Hepatocyte (in vitro differentiated cells): ENCODE measurements around the gene APOBEC2.

ENCODE experiments used
- EZH2 ChIP-seq: fragments of 200-600 bp; sonication (generic); IDR thresholded peaks from 2 replicates; pipeline ENCODE4 v1.6.1; 2016; ENCODE audit warnings: antibody characterized with exemption, mild to moderate bottlenecking, borderline replicate concordance
- EZH2phosphoT487 ChIP-seq: fragments of 200-600 bp; sonication (generic); IDR thresholded peaks from one replicate; pipeline ENCODE4 v1.6.1; 2018; ENCODE audit warnings: antibody characterized with exemption, mild to moderate bottlenecking, low read depth, moderate library complexity; ENCODE audit not compliant: unreplicated experiment, severe bottlenecking
- TF ChIP-seq, protein P1 (sequence below): fragments of 200-600 bp; sonication (generic); IDR thresholded peaks from 2 replicates; pipeline ENCODE4 v1.5.1; 2016; ENCODE audit warnings: antibody characterized with exemption, mild to moderate bottlenecking; ENCODE audit not compliant: poor library complexity

DNA sequence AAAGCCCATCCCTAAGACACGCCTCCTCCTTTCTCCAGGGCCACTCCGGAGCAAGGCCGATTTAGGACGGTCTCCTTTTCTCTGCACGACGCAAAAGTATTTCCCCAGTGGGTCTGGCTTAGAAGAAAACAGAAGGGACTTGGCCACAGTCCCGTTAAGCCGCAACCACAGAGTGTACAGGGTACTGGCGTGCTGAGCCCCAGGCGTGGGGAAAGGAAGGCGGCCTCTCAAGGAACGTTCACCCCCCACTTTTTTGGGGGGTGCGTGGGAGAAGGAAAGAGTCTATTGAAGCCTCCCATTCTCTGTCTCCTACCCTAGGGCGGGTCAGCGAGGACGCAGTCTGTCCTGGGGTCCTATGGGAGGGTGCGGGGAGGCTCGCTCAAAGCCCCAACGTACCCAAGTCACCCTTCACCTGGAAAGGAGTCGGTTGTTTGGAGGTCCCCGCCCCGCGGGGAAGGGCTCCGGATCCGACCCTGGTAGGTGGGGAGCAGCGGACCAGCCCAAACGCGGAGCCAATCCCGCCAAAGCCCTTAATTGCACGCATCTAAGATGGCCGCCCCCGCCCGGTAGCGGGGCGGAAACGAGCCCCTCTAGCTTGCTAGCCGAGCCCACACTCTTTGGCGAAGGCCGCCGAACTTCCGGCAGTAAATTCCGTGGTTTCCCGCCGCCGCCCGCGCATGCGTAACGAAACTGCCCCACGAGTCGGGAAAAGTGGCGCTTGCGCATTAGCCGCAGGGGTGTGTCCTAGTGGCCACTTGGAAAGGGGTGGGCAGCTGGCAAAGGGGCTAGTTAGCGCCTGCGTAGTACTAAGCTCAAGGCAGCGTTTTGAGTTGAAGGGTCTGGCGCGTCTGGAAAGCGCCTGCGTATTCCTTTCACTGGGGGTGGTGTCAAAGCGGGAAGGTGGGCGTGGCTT is 19.2 kb downstream of the APOBEC2 start, which contains the start of gene OARD1:
- TF ChIP-seq, protein P1, sequence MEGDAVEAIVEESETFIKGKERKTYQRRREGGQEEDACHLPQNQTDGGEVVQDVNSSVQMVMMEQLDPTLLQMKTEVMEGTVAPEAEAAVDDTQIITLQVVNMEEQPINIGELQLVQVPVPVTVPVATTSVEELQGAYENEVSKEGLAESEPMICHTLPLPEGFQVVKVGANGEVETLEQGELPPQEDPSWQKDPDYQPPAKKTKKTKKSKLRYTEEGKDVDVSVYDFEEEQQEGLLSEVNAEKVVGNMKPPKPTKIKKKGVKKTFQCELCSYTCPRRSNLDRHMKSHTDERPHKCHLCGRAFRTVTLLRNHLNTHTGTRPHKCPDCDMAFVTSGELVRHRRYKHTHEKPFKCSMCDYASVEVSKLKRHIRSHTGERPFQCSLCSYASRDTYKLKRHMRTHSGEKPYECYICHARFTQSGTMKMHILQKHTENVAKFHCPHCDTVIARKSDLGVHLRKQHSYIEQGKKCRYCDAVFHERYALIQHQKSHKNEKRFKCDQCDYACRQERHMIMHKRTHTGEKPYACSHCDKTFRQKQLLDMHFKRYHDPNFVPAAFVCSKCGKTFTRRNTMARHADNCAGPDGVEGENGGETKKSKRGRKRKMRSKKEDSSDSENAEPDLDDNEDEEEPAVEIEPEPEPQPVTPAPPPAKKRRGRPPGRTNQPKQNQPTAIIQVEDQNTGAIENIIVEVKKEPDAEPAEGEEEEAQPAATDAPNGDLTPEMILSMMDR: no peak
- TF ChIP-seq EZH2phosphoT487 (no peak), EZH2 (no peak)
